ENCODE results near the gene SH3PXD2A. TPM values are rescaled to one million over a fixed set of nuclear protein-coding genes. Genes with fewer than 3 reads are reported as not detected.
A peak's percentile ranks its signal among the peaks of the same experiment; 100 is the strongest.

SH3PXD2A gene
- total RNA-seq, 1 experiment from 2014 or later: 3.1 TPM

- in situ Hi-C loops (cut with HindIII; ENCODE audit: low pct_unique_long_range_greater_than_20kb, low sequenced_read_pairs): no loop called here
- DNase-seq (ENCODE audit: low read depth): peak; percentile 51
Observed at GRCh38 chr10:103660364-103661197, 194.8 kb downstream of the SH3PXD2A start.

- in situ Hi-C loops (cut with HindIII; ENCODE audit: low pct_unique_long_range_greater_than_20kb, low sequenced_read_pairs): no loop called here
- peak; percentile 88 for DNase-seq (ENCODE audit: low read depth)
Observed at GRCh38 chr10:103659674-103660363, 195.6 kb downstream of the SH3PXD2A start.

GRCh38 chr10:103658049-103658577 lies 197.3 kb downstream of the SH3PXD2A start:
- DNase-seq (ENCODE audit: low read depth): no peak
- in situ Hi-C loops (cut with HindIII; ENCODE audit: low pct_unique_long_range_greater_than_20kb, low sequenced_read_pairs): no loop called here

GRCh38 chr10:103657061-103657591 lies 198.2 kb downstream of the SH3PXD2A start:
- in situ Hi-C loops (cut with HindIII; ENCODE audit: low pct_unique_long_range_greater_than_20kb, low sequenced_read_pairs): no loop called here
- DNase-seq (ENCODE audit: low read depth): no peak

- no peak for DNase-seq (ENCODE audit: low read depth)
- in situ Hi-C loops (cut with HindIII; ENCODE audit: low pct_unique_long_range_greater_than_20kb, low sequenced_read_pairs): no loop called here
Observed at GRCh38 chr10:103654925-103655324, 200.5 kb downstream of the SH3PXD2A start.

GRCh38 chr10:103653581-103654037 lies 201.8 kb downstream of the SH3PXD2A start:
- in situ Hi-C loops (cut with HindIII; ENCODE audit: low pct_unique_long_range_greater_than_20kb, low sequenced_read_pairs): no loop called here
- DNase-seq (ENCODE audit: low read depth): no peak

GRCh38 chr10:103652599-103653281 lies 202.6 kb downstream of the SH3PXD2A start:
- in situ Hi-C loops (cut with HindIII; ENCODE audit: low pct_unique_long_range_greater_than_20kb, low sequenced_read_pairs): no loop called here
- DNase-seq (ENCODE audit: low read depth): no peak

- no peak for DNase-seq (ENCODE audit: low read depth)
- in situ Hi-C loops (cut with HindIII; ENCODE audit: low pct_unique_long_range_greater_than_20kb, low sequenced_read_pairs): no loop called here
Observed at GRCh38 chr10:103651783-103652476, 203.4 kb downstream of the SH3PXD2A start.

- in situ Hi-C loops (cut with HindIII; ENCODE audit: low pct_unique_long_range_greater_than_20kb, low sequenced_read_pairs): no loop called here
- no peak for DNase-seq (ENCODE audit: low read depth)
Observed at GRCh38 chr10:103651333-103651732, 204.0 kb downstream of the SH3PXD2A start.

- in situ Hi-C loops (cut with HindIII; ENCODE audit: low pct_unique_long_range_greater_than_20kb, low sequenced_read_pairs): no loop called here
- no peak for DNase-seq (ENCODE audit: low read depth)
Observed at GRCh38 chr10:103649654-103650423, 205.5 kb downstream of the SH3PXD2A start.

- in situ Hi-C loops (cut with HindIII; ENCODE audit: low pct_unique_long_range_greater_than_20kb, low sequenced_read_pairs): no loop called here
- DNase-seq (ENCODE audit: low read depth): no peak
Observed at GRCh38 chr10:103648636-103649532, 206.5 kb downstream of the SH3PXD2A start.

GRCh38 chr10:103648251-103648635 lies 207.1 kb downstream of the SH3PXD2A start:
- in situ Hi-C loops (cut with HindIII; ENCODE audit: low pct_unique_long_range_greater_than_20kb, low sequenced_read_pairs): no loop called here
- no peak for DNase-seq (ENCODE audit: low read depth)

- DNase-seq (ENCODE audit: low read depth): no peak
- in situ Hi-C loops (cut with HindIII; ENCODE audit: low pct_unique_long_range_greater_than_20kb, low sequenced_read_pairs): no loop called here
Observed at GRCh38 chr10:103646304-103646703, 209.1 kb downstream of the SH3PXD2A start.

- in situ Hi-C loops (cut with HindIII; ENCODE audit: low pct_unique_long_range_greater_than_20kb, low sequenced_read_pairs): no loop called here
- no peak for DNase-seq (ENCODE audit: low read depth)
Observed at GRCh38 chr10:103645141-103646054, 210.0 kb downstream of the SH3PXD2A start.

GRCh38 chr10:103643381-103643780 lies 212.0 kb downstream of the SH3PXD2A start:
- no peak for DNase-seq (ENCODE audit: low read depth)
- in situ Hi-C loops (cut with HindIII; ENCODE audit: low pct_unique_long_range_greater_than_20kb, low sequenced_read_pairs): no loop called here

Data from Caki2 (cell line).